ENCODE data around the gene ARAP2. TPM values are rescaled to one million over a fixed set of nuclear protein-coding genes. Genes with fewer than 3 reads are reported as not detected.

Gene ARAP2
- total RNA-seq, 1 experiment from 2014 or later: 5.5 TPM

GRCh38 chr4:36278789-36279188 lies 34.5 kb upstream of the ARAP2 start:
- ATAC-seq (no peak), DNase-seq (ENCODE audit: low read depth, low spot score) (no peak)
- no peaks in the 10 kb centered on the region for H3K9me3 ChIP-seq (ENCODE audit: control insufficient read depth, insufficient read depth, low read depth, low read length)
- no peaks in the 10 kb centered on the region for H3K27me3 ChIP-seq (ENCODE audit: control insufficient read depth, insufficient read depth, low read length)
- ChIA-PET CTCF (no interaction called here), POLR2A (no interaction called here)
- H3K4me3 ChIP-seq (ENCODE audit: low read depth in 2 of 2, low read length in 2 of 2): no peak overlapping the region
- in situ Hi-C loops (cut with HindIII; ENCODE audit: low pct_unique_long_range_greater_than_20kb, low sequenced_read_pairs) (no loop called here), intact Hi-C loops (cut with micrococcal nuclease; ENCODE audit: unreplicated experiment) (no loop called here)
- TF ChIP-seq POLR2AphosphoS5 (IDR thresholded peaks at IDR 0.05; ENCODE audit: low read depth, low read length) (no peak), REST (IDR thresholded peaks at IDR 0.05; ENCODE audit: insufficient read depth in 1 of 2, low read depth in 2 of 2, low read length in 1 of 2) (no peak), TCF7L2 (IDR thresholded peaks at IDR 0.05; ENCODE audit: low read depth, low read length) (no peak), SIN3A (IDR thresholded peaks at IDR 0.05; ENCODE audit: borderline replicate concordance, insufficient read depth, low read depth, low read length) (no peak), CTCF (IDR thresholded peaks at IDR 0.05) (no peak)
- H3K27ac ChIP-seq (ENCODE audit: low read length): no peak overlapping the region
- H3K36me3 ChIP-seq (ENCODE audit: control insufficient read depth, insufficient read depth, low read length): no peaks in the 10 kb centered on the region
- no TSS peak for BruUV-seq (replicated peaks)
- no peaks in the 10 kb centered on the region for H3K4me1 ChIP-seq (ENCODE audit: control insufficient read depth, insufficient read depth, low read length)

GRCh38 chr4:36277533-36277932 lies 33.2 kb upstream of the ARAP2 start:
- Histone ChIP-seq H3K4me1 (ENCODE audit: control insufficient read depth, insufficient read depth, low read length) (no peaks in the 10 kb centered on the region), H3K9me3 (ENCODE audit: control insufficient read depth, insufficient read depth, low read depth, low read length) (no peaks in the 10 kb centered on the region), H3K27me3 (ENCODE audit: control insufficient read depth, insufficient read depth, low read length) (no peaks in the 10 kb centered on the region), H3K36me3 (ENCODE audit: control insufficient read depth, insufficient read depth, low read length) (no peaks in the 10 kb centered on the region), H3K27ac (ENCODE audit: low read length) (no peak overlapping the region), H3K4me3 (ENCODE audit: low read depth in 2 of 2, low read length in 2 of 2) (no peak overlapping the region)
- ATAC-seq (no peak), DNase-seq (ENCODE audit: low read depth, low spot score) (no peak)
- CTCF ChIA-PET: no interaction called here
- in situ Hi-C loops (cut with HindIII; ENCODE audit: low pct_unique_long_range_greater_than_20kb, low sequenced_read_pairs) (no loop called here), intact Hi-C loops (cut with micrococcal nuclease; ENCODE audit: unreplicated experiment) (no loop called here)
- POLR2A ChIA-PET: no interaction called here
- no TSS peak for BruUV-seq (replicated peaks)
- TF ChIP-seq REST (IDR thresholded peaks at IDR 0.05; ENCODE audit: insufficient read depth in 1 of 2, low read depth in 2 of 2, low read length in 1 of 2): no peak
- no peak for TF ChIP-seq POLR2AphosphoS5 (IDR thresholded peaks at IDR 0.05; ENCODE audit: low read depth, low read length)
- TF ChIP-seq CTCF (IDR thresholded peaks at IDR 0.05): no peak
- TF ChIP-seq TCF7L2 (IDR thresholded peaks at IDR 0.05; ENCODE audit: low read depth, low read length): no peak
- no peak for TF ChIP-seq SIN3A (IDR thresholded peaks at IDR 0.05; ENCODE audit: borderline replicate concordance, insufficient read depth, low read depth, low read length)

Measured in Panc1 (cell line).